Body of pancreas (tissue), 4 donors: ENCODE results near the gene COX5B.
"Not testable (repeated sequence)": the region's sequence is repeated elsewhere in the genome, so short reads cannot be mapped to it uniquely, and the experiment has no call there.

Experiments used
- CTCF ChIP-seq, 7 experiments: fragments of 450-650 bp in 4 of 7; fragments of 200-600 bp in 3 of 7; sonication (generic) in 3 of 7; IDR thresholded peaks; one replicate each; pipeline ENCODE4 v1.5.1; 2016 to 2019; ENCODE audit warnings: antibody characterized with exemption in 7 of 7
- POLR2A ChIP-seq, 3 donors: fragments of 450-650 bp; IDR thresholded peaks; one replicate each; pipeline ENCODE4 v1.6.1; 2016; ENCODE audit warnings: antibody characterized with exemption in 3 of 3, mild to moderate bottlenecking in 2 of 3

- TF ChIP-seq POLR2A, CTCF (IDR thresholded peaks at IDR 0.05): not testable (repeated sequence)
Observed at GRCh38 chr2:97687235-97687634, 41.4 kb downstream of the COX5B start.
